DOHH2 (cell line): ENCODE results near the gene PRDX6.

ENCODE experiments used
- H3F3A ChIP-seq: fragments of 200-600 bp; sonication (generic), shearing (Covaris generic); 2 replicates; pipeline ENCODE4 v1.6.0; 2016; ENCODE audit warnings: antibody characterized with exemption, mild to moderate bottlenecking; ENCODE audit not compliant: control insufficient read depth, insufficient read depth
- H3K27ac ChIP-seq: fragments of 200-600 bp; sonication (generic); 2 replicates; pipeline ENCODE4 v1.5.1; 2014; ENCODE audit warnings: low read depth, mild to moderate bottlenecking, low read length, moderate library complexity
- H3K27me3 ChIP-seq: fragments of 200-600 bp; sonication (generic); 2 replicates; pipeline ENCODE4 v1.6.1; 2014; ENCODE audit warnings: mild to moderate bottlenecking, low read length, mixed read lengths; ENCODE audit not compliant: control insufficient read depth
- H3K36me3 ChIP-seq: fragments of 200-600 bp; sonication (generic); 2 replicates; pipeline ENCODE4 v1.6.1; 2014; ENCODE audit warnings: mild to moderate bottlenecking, low read length, moderate library complexity, mixed read lengths; ENCODE audit not compliant: control insufficient read depth
- H3K4me1 ChIP-seq: fragments of 200-600 bp; sonication (generic); 2 replicates; pipeline ENCODE4 v1.6.1; 2014; ENCODE audit warnings: mild to moderate bottlenecking, low read length, mixed read lengths; ENCODE audit not compliant: control insufficient read depth
- H3K4me2 ChIP-seq: fragments of 200-600 bp; sonication (generic); 2 replicates; pipeline ENCODE4 v1.6.0; 2014; ENCODE audit warnings: mild to moderate bottlenecking, low read length, moderate library complexity
- H3K4me3 ChIP-seq: fragments of 200-600 bp; sonication (generic); 2 replicates; pipeline ENCODE4 v1.5.1; 2014; ENCODE audit warnings: mild to moderate bottlenecking, low read length, mixed read lengths
- H3K79me2 ChIP-seq: fragments of 200-600 bp; sonication (generic); 2 replicates; pipeline ENCODE4 v1.6.1; 2014; ENCODE audit warnings: mild to moderate bottlenecking, low read length, mixed read lengths; ENCODE audit not compliant: control insufficient read depth
- H3K9me2 ChIP-seq: fragments of 200-600 bp; sonication (generic); replicated peaks from 2 replicates; pipeline ENCODE4 v1.6.1; 2014; ENCODE audit warnings: mild to moderate bottlenecking, low read length, mixed read lengths; ENCODE audit not compliant: control insufficient read depth
- H3K9me3 ChIP-seq: fragments of 200-600 bp; sonication (generic); 2 replicates; pipeline ENCODE4 v1.6.1; 2014; ENCODE audit warnings: antibody characterized with exemption, low read length, mixed read lengths; ENCODE audit not compliant: control insufficient read depth, insufficient read depth
- H4K20me1 ChIP-seq: fragments of 200-600 bp; sonication (generic); 2 replicates; pipeline ENCODE4 v1.6.0; 2014; ENCODE audit warnings: low read depth, mild to moderate bottlenecking, antibody characterized with exemption, low read length, moderate library complexity; ENCODE audit not compliant: control insufficient read depth, insufficient read depth
- EZH2phosphoT487 ChIP-seq: fragments of 200-600 bp; sonication (generic); IDR thresholded peaks from 2 replicates; pipeline ENCODE4 v1.6.1; 2017; ENCODE audit warnings: borderline replicate concordance, mild to moderate bottlenecking, antibody characterized with exemption, low read length, moderate library complexity, mixed read lengths
- TF ChIP-seq, protein P1 (sequence below): fragments of 200-600 bp; sonication (generic); IDR thresholded peaks from one replicate; pipeline ENCODE4 v1.5.1; 2014; ENCODE audit warnings: antibody characterized with exemption, mild to moderate bottlenecking, low read depth, low read length; ENCODE audit not compliant: poor library complexity, severe bottlenecking

The PRDX6 gene

DNA sequence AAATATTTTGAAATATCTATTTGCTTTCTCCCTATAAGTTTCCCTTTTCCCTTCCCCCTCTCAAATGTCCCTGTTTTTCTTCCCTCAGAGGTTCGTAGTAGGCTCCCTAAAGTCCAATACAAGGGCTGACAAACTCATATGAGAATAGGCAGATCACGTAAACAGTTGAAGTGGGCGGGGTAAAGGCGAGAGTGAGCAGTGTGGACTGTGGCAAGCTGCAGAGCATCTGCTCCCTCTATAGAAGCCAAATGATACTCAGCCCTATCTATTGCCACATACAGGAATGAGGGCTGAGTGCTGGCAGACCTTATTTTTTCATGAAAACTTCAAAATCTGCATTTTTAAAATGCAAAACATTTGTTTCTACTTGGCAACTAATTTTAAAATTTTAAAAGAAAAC lies 26.3 kb downstream of the PRDX6 start:
- Histone ChIP-seq H3F3A (no peaks in the 10 kb centered on the region), H3K79me2 (no peaks in the 10 kb centered on the region), H3K4me2 (no peak overlapping the region), H3K9me3 (no peaks in the 10 kb centered on the region), H3K4me1 (no peaks in the 10 kb centered on the region), H3K27me3 (no peaks in the 10 kb centered on the region), H3K27ac (no peak overlapping the region), H3K36me3 (no peaks in the 10 kb centered on the region), H3K9me2 (no peaks in the 10 kb centered on the region), H3K4me3 (no peak overlapping the region), H4K20me1 (no peaks in the 10 kb centered on the region)
- TF ChIP-seq, protein P1, sequence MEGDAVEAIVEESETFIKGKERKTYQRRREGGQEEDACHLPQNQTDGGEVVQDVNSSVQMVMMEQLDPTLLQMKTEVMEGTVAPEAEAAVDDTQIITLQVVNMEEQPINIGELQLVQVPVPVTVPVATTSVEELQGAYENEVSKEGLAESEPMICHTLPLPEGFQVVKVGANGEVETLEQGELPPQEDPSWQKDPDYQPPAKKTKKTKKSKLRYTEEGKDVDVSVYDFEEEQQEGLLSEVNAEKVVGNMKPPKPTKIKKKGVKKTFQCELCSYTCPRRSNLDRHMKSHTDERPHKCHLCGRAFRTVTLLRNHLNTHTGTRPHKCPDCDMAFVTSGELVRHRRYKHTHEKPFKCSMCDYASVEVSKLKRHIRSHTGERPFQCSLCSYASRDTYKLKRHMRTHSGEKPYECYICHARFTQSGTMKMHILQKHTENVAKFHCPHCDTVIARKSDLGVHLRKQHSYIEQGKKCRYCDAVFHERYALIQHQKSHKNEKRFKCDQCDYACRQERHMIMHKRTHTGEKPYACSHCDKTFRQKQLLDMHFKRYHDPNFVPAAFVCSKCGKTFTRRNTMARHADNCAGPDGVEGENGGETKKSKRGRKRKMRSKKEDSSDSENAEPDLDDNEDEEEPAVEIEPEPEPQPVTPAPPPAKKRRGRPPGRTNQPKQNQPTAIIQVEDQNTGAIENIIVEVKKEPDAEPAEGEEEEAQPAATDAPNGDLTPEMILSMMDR, result no peak
- TF ChIP-seq EZH2phosphoT487, result no peak

DNA sequence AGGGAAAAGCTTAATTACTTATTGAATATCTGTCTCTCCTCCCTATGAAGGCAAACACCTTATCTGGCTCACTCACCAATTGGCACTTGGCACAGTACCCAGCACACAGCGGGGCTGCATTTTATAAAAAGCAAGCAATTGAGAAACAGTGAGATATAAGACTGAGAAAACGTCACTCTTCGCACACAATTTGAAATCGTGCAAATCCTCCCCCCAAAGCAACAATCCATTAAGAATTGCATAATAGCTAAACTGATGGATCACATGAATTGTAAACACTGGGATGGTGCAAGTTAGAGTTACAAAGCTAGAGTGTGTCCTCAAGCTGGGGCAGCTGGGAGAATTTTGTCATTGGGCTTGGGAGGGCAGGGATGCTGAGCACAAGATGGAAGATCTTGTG lies 27.1 kb downstream of the PRDX6 start:
- H4K20me1 ChIP-seq, result no peaks in the 10 kb centered on the region

DNA sequence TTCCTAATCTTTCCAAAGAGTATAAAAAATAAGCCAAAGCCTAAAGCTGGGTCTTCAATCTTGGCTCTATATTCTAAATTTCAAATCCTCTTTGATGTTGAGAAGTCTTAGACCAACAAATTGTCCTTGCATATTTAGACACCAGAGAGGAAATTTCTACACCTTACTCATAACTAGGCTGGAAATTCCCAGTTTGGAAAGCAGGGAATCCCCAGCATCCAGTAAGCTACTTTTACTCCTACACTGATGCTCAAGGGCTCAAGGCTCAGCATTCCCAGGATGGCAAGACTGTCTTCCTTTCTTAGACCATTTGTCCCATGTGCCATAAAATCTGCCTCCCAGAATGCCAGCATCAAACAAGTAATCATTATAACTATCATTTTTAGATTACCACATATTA lies 28.3 kb downstream of the PRDX6 start:
- no peaks in the 10 kb centered on the region for H3K27me3 ChIP-seq
- no peak overlapping the region for H3K4me2 ChIP-seq
- no peaks in the 10 kb centered on the region for H3K9me2 ChIP-seq
- H3K79me2 ChIP-seq, result no peaks in the 10 kb centered on the region
- no peak for TF ChIP-seq EZH2phosphoT487
- TF ChIP-seq, protein P1, result no peak
- H4K20me1 ChIP-seq, result no peaks in the 10 kb centered on the region
- no peak overlapping the region for H3K4me3 ChIP-seq
- H3K9me3 ChIP-seq, result no peaks in the 10 kb centered on the region
- no peaks in the 10 kb centered on the region for H3K36me3 ChIP-seq
- no peak overlapping the region for H3K27ac ChIP-seq
- no peaks in the 10 kb centered on the region for H3F3A ChIP-seq
- no peaks in the 10 kb centered on the region for H3K4me1 ChIP-seq

More for the DNA sequence above, 27.1 kb downstream of the PRDX6 start:
- Histone ChIP-seq H3K27me3 (no peaks in the 10 kb centered on the region), H3K4me1 (no peaks in the 10 kb centered on the region), H3K4me3 (no peak overlapping the region), H3K27ac (no peak overlapping the region), H3K9me3 (no peaks in the 10 kb centered on the region), H3K36me3 (no peaks in the 10 kb centered on the region), H3K4me2 (no peak overlapping the region), H3K9me2 (no peaks in the 10 kb centered on the region), H3K79me2 (no peaks in the 10 kb centered on the region), H3F3A (no peaks in the 10 kb centered on the region)
- TF ChIP-seq, protein P1, result no peak
- TF ChIP-seq EZH2phosphoT487, result no peak

DNA sequence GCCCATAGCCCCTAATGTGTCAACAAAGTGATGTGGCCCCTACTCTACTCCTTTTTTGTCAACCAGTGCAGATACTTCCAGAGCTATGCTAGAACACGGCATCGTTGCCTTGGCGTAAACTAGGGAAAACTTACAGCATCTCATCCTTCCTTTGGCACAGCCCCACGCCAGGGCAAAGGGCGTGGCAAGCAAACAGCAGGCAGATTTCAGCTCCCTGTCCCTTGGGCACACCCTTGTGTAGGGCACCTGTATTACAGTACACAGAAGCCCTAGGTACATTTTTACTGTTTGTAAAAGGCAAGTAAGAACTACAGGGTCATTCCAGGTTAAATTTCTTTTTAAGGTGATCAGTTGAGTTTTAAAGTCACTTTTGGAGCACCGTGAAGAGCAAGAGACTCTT lies 29.3 kb downstream of the PRDX6 start:
- no peak overlapping the region for H3K27ac ChIP-seq
- no peaks in the 10 kb centered on the region for H3K4me1 ChIP-seq
- no peaks in the 10 kb centered on the region for H3K27me3 ChIP-seq
- no peaks in the 10 kb centered on the region for H3K36me3 ChIP-seq
- H4K20me1 ChIP-seq, result no peaks in the 10 kb centered on the region
- no peak overlapping the region for H3K4me3 ChIP-seq
- H3F3A ChIP-seq, result no peaks in the 10 kb centered on the region
- H3K9me2 ChIP-seq, result no peaks in the 10 kb centered on the region
- no peaks in the 10 kb centered on the region for H3K79me2 ChIP-seq
- no peak for TF ChIP-seq EZH2phosphoT487
- TF ChIP-seq, protein P1, result no peak
- no peak overlapping the region for H3K4me2 ChIP-seq
- no peaks in the 10 kb centered on the region for H3K9me3 ChIP-seq
